Calu3 (cell line): ENCODE measurements around the gene DNAH17. TPM values are rescaled to one million over a fixed set of nuclear protein-coding genes. Genes with fewer than 3 reads are reported as not detected.

ENCODE experiments used
- BruUV-seq: library from RNA; stranded (reverse); fragments of 400-500 nt; replicated peaks from 2 replicates; lab custom pipeline; 2021; lab: Mats Ljungman, UMichigan
- CTCF ChIA-PET: fragments of 300-600 bp; sonication (Branson Sonifier 250); formaldehyde crosslinking; loops from one replicate; lab custom pipeline; 2022; ENCODE audit warnings: antibody characterized with exemption; lab: Charles Lee
- DNase-seq: peaks from one replicate; pipeline ENCODE4 v3.0.0; 2022
- H3K27ac Mint-ChIP-seq: one replicate; pipeline ENCODE4 v1.8.0; 2022; ENCODE audit warnings: mixed read lengths; ENCODE audit not compliant: unreplicated experiment
- H3K27me3 Mint-ChIP-seq: one replicate; pipeline ENCODE4 v1.8.0; 2022; ENCODE audit warnings: mixed read lengths; ENCODE audit not compliant: unreplicated experiment
- H3K36me3 Mint-ChIP-seq: one replicate; pipeline ENCODE4 v1.8.0; 2022; ENCODE audit warnings: mild to moderate bottlenecking, moderate library complexity, mixed read lengths; ENCODE audit not compliant: insufficient read depth, unreplicated experiment
- H3K4me1 Mint-ChIP-seq: one replicate; pipeline ENCODE4 v1.8.0; 2022; ENCODE audit warnings: mild to moderate bottlenecking, low read depth, mixed read lengths; ENCODE audit not compliant: unreplicated experiment
- H3K4me3 Mint-ChIP-seq: one replicate; pipeline ENCODE4 v1.8.0; 2022; ENCODE audit warnings: mild to moderate bottlenecking, low read depth, moderate library complexity, mixed read lengths; ENCODE audit not compliant: unreplicated experiment
- H3K9me3 Mint-ChIP-seq: one replicate; pipeline ENCODE4 v1.8.0; 2022; ENCODE audit warnings: low read depth, mixed read lengths; ENCODE audit not compliant: unreplicated experiment
- CTCF ChIP-seq: fragments of 200-600 bp; IDR thresholded peaks from one replicate; pipeline ENCODE4 v1.8.0; 2022; ENCODE audit warnings: antibody characterized with exemption; ENCODE audit not compliant: unreplicated experiment
- intact Hi-C: fragments of 100-400 bp; cut with micrococcal nuclease; formaldehyde crosslinking; loops from one replicate; pipeline ENCODE4 v1.10.0; 2022; ENCODE audit not compliant: unreplicated experiment
- total RNA-seq: library from RNA; stranded (reverse); gene quantifications from 2 replicates; pipeline ENCODE4 v1.2.3, GENCODE V29; 2022

Gene DNAH17
- total RNA-seq, 1 experiment from 2014 or later = 0.19 TPM

- intact Hi-C loops = no loop called here
These were observed 118.4 kb downstream of the DNAH17 start for GRCh38 chr17:78458736-78459335.

GRCh38 chr17:78458091-78458490 lies 119.1 kb downstream of the DNAH17 start:
- Mint-ChIP-seq H3K27me3 (peaks cover 27% of the 10 kb centered on the region), H3K4me1 (no peaks in the 10 kb centered on the region), H3K4me3 (no peak overlapping the region), H3K9me3 (no peaks in the 10 kb centered on the region), H3K36me3 (no peaks in the 10 kb centered on the region), H3K27ac (no peak overlapping the region)
- no TSS peak for BruUV-seq
- CTCF ChIA-PET = no interaction called here
- intact Hi-C loops = no loop called here
- no peak for DNase-seq
- no peak for TF ChIP-seq CTCF

More at GRCh38 chr17:78458736-78459335, 118.4 kb downstream of the DNAH17 start:
- no TSS peak for BruUV-seq
- peaks cover 25% of the 10 kb centered on the region for H3K27me3 Mint-ChIP-seq
- H3K36me3 Mint-ChIP-seq = no peaks in the 10 kb centered on the region
- no peaks in the 10 kb centered on the region for H3K4me1 Mint-ChIP-seq
- no peak overlapping the region for H3K4me3 Mint-ChIP-seq
- H3K9me3 Mint-ChIP-seq = no peaks in the 10 kb centered on the region
- TF ChIP-seq CTCF = no peak
- CTCF ChIA-PET = no interaction called here
- H3K27ac Mint-ChIP-seq = no peak overlapping the region
- no peak for DNase-seq

- TF ChIP-seq CTCF = no peak
- DNase-seq = no peak
- no peak overlapping the region for H3K4me3 Mint-ChIP-seq
- CTCF ChIA-PET = no interaction called here
- H3K4me1 Mint-ChIP-seq = no peaks in the 10 kb centered on the region
- BruUV-seq = no TSS peak
- no peaks in the 10 kb centered on the region for H3K36me3 Mint-ChIP-seq
- H3K27me3 Mint-ChIP-seq = peaks cover 30% of the 10 kb centered on the region
- no peak overlapping the region for H3K27ac Mint-ChIP-seq
- intact Hi-C loops = no loop called here
- no peaks in the 10 kb centered on the region for H3K9me3 Mint-ChIP-seq
These were observed 122.8 kb downstream of the DNAH17 start for GRCh38 chr17:78454346-78454745.

- Mint-ChIP-seq H3K36me3 (no peaks in the 10 kb centered on the region), H3K27me3 (peaks cover 30% of the 10 kb centered on the region), H3K9me3 (no peaks in the 10 kb centered on the region), H3K4me3 (no peak overlapping the region), H3K27ac (no peak overlapping the region), H3K4me1 (no peaks in the 10 kb centered on the region)
- intact Hi-C loops = no loop called here
- no peak for TF ChIP-seq CTCF
- CTCF ChIA-PET = no interaction called here
- BruUV-seq = no TSS peak
- DNase-seq = no peak
These were observed 125.4 kb downstream of the DNAH17 start for GRCh38 chr17:78451753-78452152.
